Progenitor cell of endocrine pancreas (in vitro differentiated cells): ENCODE measurements around the gene TIAM2. TPM values are rescaled to one million over a fixed set of nuclear protein-coding genes. Genes with fewer than 3 reads are reported as not detected.

ENCODE experiments used
- DNase-seq: peaks from one replicate; pipeline ENCODE4 v3.0.0; 2021; ENCODE audit warnings: low spot score; ENCODE audit not compliant: unreplicated experiment
- H3K27ac Mint-ChIP-seq: 2 replicates; pipeline ENCODE4 v1.8.0; 2021; ENCODE audit warnings: mild to moderate bottlenecking, moderate library complexity, mixed read lengths
- H3K27me3 Mint-ChIP-seq: 2 replicates; pipeline ENCODE4 v1.8.0; 2021; ENCODE audit warnings: mixed read lengths
- H3K36me3 Mint-ChIP-seq: 2 replicates; pipeline ENCODE4 v1.8.0; 2022; ENCODE audit warnings: mixed read lengths; ENCODE audit not compliant: insufficient read depth
- H3K4me1 Mint-ChIP-seq: 2 replicates; pipeline ENCODE4 v1.8.0; 2021; ENCODE audit warnings: low read depth, mixed read lengths
- H3K4me3 Mint-ChIP-seq: 2 replicates; pipeline ENCODE4 v1.8.0; 2021; ENCODE audit warnings: low read depth, mild to moderate bottlenecking, moderate library complexity, mixed read lengths
- H3K9me3 Mint-ChIP-seq: 2 replicates; pipeline ENCODE4 v1.8.0; 2021; ENCODE audit warnings: low read depth, mixed read lengths
- CTCF ChIP-seq: fragments of 200-600 bp; sonication (generic); IDR thresholded peaks from one replicate; pipeline ENCODE4 v1.5.0; 2021; ENCODE audit warnings: antibody characterized with exemption, mild to moderate bottlenecking; ENCODE audit not compliant: unreplicated experiment
- total RNA-seq: library from RNA; stranded (reverse); gene quantifications from 2 replicates; pipeline ENCODE4 v1.2.1, GENCODE V29; 2021

Gene TIAM2
- total RNA-seq, 1 donor from 2014 or later, result 14.3 TPM

GRCh38 chr6:154998855-154999254 is 3.7 kb downstream of the TIAM2 start:
- TF ChIP-seq CTCF, result no peak
- Mint-ChIP-seq H3K36me3 (no peaks in the 10 kb centered on the region), H3K4me3 (no peak overlapping the region), H3K27me3 (peaks cover 34% of the 10 kb centered on the region), H3K4me1 (peaks cover 14% of the 10 kb centered on the region), H3K9me3 (no peaks in the 10 kb centered on the region), H3K27ac (no peak overlapping the region)
- no peak for DNase-seq

- no peak overlapping the region for H3K27ac Mint-ChIP-seq
- DNase-seq, result no peak
- peaks cover 12% of the 10 kb centered on the region for H3K4me1 Mint-ChIP-seq
- H3K27me3 Mint-ChIP-seq, result peaks cover 17% of the 10 kb centered on the region
- TF ChIP-seq CTCF, result no peak
- H3K9me3 Mint-ChIP-seq, result no peaks in the 10 kb centered on the region
- no peak overlapping the region for H3K4me3 Mint-ChIP-seq
- no peaks in the 10 kb centered on the region for H3K36me3 Mint-ChIP-seq
These were observed 6.4 kb downstream of the TIAM2 start for GRCh38 chr6:155001482-155001881.

GRCh38 chr6:155001934-155002333 is 6.8 kb downstream of the TIAM2 start:
- H3K27ac Mint-ChIP-seq, result no peak overlapping the region
- no peaks in the 10 kb centered on the region for H3K36me3 Mint-ChIP-seq
- no peak overlapping the region for H3K4me3 Mint-ChIP-seq
- H3K9me3 Mint-ChIP-seq, result no peaks in the 10 kb centered on the region
- H3K27me3 Mint-ChIP-seq, result peaks cover 13% of the 10 kb centered on the region
- no peak for TF ChIP-seq CTCF
- DNase-seq, result no peak
- H3K4me1 Mint-ChIP-seq, result peaks cover 11% of the 10 kb centered on the region

- Mint-ChIP-seq H3K27ac (no peak overlapping the region), H3K9me3 (no peaks in the 10 kb centered on the region)
These were observed 8.4 kb downstream of the TIAM2 start for GRCh38 chr6:155003476-155003875.

GRCh38 chr6:155004017-155004416 is 8.9 kb downstream of the TIAM2 start:
- DNase-seq, result no peak
- TF ChIP-seq CTCF, result no peak
- no peaks in the 10 kb centered on the region for H3K27me3 Mint-ChIP-seq
- H3K36me3 Mint-ChIP-seq, result no peaks in the 10 kb centered on the region
- H3K4me1 Mint-ChIP-seq, result peaks cover 2% of the 10 kb centered on the region
- no peak overlapping the region for H3K4me3 Mint-ChIP-seq
- H3K9me3 Mint-ChIP-seq, result no peaks in the 10 kb centered on the region
- no peak overlapping the region for H3K27ac Mint-ChIP-seq

More at GRCh38 chr6:155003476-155003875, 8.4 kb downstream of the TIAM2 start:
- H3K4me1 Mint-ChIP-seq, result peaks cover 2% of the 10 kb centered on the region
- no peaks in the 10 kb centered on the region for H3K36me3 Mint-ChIP-seq
- no peak for TF ChIP-seq CTCF
- no peak overlapping the region for H3K4me3 Mint-ChIP-seq
- no peak for DNase-seq
- no peaks in the 10 kb centered on the region for H3K27me3 Mint-ChIP-seq
